A172 (cell line): ENCODE data around the gene SCN4B. TPM values are rescaled to one million over a fixed set of nuclear protein-coding genes. Genes with fewer than 3 reads are reported as not detected.

Experiments used
- DNase-seq: peaks from one replicate; pipeline ENCODE4 v3.0.0-alpha.2; 2015; ENCODE audit warnings: low spot score
- total RNA-seq: library from RNA; depleted of rRNA; stranded (reverse); fragments of >200 nt; shearing (Covaris generic); gene quantifications from 2 replicates; pipeline ENCODE4 v1.2.3, GENCODE V29; 2014; rRNA removed

Gene SCN4B
- total RNA-seq, 1 experiment from 2014 or later: 0.84 TPM

DNA sequence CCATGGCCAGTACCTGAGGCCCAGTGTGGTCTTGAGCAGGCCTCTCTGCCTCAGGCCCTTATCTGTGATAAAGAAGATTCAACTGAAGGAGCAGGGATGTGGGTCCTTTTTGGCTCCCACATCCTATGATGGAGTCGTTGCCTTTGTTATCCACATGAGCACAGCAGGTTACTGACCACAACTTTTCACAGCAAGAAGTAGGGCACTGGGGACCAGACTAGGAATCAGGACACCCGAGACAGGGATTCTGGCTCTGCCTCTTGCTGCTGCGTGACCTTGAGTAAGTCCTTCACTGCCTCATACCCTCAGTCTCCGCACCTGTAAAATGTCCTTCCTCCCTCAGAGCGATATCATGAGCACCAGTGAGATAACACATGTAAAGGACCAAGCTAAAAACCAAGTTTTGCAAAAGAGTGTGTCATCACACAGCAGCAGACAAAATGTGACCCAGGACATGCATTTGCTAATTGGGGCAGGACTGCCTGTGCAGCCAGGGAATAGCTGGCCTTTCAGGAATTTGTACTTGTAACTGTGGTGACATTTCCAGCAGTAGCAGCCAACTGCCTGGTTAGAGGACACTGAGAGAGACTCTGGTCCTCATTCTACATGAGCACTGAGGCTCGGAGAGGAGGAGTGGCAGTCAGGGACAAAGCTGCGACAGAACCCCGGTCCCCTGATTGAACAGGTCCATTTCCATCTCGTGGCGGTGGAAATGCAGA is 52.6 kb downstream of the SCN4B start:
- DNase-seq: no peak

DNA sequence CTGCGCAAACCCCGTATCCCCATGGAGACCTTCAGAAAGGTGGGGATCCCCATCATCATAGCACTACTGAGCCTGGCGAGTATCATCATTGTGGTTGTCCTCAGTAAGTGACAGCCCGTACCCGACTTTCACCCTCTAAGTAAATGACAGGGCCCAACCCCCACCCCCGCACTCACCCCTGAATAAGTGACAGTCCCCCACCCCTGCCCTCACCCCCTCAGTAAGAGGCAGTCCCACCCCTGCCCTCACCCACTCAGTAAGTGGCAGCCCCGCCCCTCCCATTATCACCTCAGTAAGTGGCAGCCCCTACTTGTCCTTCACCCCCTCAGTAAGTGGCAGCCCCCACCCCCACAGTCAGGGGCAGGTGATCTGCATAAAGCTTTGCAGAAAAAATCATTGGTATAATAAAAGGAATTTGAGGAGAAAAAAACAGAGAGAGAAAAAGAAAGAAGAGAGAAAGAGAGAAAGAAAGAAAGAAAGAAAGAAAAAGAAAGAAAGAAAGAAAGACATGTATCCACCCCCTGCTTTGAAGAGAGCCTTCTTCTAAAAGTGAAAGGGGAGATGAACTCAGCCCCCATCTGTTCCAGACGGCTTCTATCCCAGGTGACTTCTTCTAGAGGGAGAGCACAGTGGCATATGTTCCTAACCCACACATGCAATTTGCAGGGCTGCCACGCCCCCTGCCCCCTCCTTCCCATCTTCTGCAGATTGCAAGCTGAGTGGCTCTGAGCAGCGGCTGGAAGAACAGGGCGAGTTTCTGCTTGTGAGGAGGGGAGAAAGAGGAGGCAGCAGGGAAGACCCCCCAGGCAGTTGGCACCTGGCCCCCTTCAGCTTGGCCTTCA is 53.4 kb downstream of the SCN4B start:
- no peak for DNase-seq

DNA sequence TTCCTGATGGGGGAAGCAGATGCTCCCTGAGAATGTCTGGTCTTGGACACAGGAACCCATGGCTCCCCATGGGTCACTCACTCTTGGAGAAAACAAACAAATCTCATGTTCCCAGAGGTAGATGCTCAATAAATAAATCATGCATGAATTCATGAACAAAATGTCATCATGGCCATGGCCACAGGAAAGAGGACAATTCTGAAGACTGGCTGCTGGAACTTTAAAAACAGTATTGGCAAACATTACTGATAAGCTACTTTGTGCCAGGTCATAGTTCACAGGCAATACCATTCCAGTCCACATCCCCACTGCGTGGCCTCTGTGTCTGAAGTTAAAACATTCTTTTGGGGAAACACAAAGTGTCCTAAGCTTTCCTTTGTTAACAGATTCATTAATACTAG is 56.7 kb downstream of the SCN4B start:
- DNase-seq: no peak

- DNase-seq: no peak
Observed at GRCh38 chr11:118095493-118095892, 57.1 kb downstream of the SCN4B start.

GRCh38 chr11:118092907-118093571 is 59.6 kb downstream of the SCN4B start:
- no peak for DNase-seq

- no peak for DNase-seq
Observed at GRCh38 chr11:118091690-118092089, 60.9 kb downstream of the SCN4B start.

DNA sequence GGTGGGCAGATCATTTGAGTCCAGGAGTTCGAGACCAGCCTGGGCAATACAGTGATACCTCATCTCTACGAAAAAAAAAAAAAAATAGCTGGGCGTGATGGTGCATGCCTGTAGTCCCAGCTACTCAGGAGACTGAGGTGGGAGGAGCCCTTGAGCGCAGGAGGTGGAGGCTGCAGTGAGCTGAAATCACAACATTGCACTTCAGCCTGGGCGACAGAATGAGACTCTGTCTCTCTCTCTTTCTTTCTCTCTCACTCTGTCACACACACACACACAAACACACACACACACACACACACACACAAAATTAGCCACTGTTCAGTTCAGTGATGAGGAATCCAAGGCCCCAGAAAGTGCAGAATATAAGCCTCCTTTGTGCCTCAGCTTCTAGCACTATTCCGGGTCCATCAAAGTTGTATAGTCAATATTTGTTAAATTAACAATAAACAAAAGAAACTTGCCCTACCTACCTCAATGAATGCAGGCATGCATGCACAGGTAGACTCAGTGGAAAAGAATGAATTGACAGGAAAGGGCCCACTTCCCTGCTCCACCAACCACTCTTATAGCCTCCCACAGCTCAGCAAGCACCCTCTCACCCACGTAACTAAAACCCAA is 62.0 kb downstream of the SCN4B start:
- DNase-seq: no peak

DNA sequence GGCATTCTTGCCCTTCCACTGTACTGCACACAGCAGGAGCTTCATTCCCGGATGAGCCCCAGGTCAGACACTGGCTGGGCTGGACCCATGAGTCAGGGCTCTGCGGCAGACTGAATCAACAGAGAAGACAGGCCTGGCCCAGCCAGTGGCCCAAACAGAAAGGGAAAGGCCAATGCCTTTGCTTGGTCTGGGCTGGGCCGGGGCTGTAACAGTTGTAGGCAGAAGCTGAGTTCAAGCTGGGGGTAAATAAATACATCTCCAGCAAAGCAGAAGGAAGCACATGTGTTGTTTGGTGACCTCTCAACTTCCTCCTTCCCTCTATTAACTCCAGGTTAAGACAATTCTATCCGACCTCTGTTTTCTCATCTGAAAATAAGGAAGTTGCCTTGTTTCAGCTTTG is 64.1 kb downstream of the SCN4B start:
- no peak for DNase-seq

- DNase-seq: no peak
Observed at GRCh38 chr11:118087931-118088330, 64.7 kb downstream of the SCN4B start.

DNA sequence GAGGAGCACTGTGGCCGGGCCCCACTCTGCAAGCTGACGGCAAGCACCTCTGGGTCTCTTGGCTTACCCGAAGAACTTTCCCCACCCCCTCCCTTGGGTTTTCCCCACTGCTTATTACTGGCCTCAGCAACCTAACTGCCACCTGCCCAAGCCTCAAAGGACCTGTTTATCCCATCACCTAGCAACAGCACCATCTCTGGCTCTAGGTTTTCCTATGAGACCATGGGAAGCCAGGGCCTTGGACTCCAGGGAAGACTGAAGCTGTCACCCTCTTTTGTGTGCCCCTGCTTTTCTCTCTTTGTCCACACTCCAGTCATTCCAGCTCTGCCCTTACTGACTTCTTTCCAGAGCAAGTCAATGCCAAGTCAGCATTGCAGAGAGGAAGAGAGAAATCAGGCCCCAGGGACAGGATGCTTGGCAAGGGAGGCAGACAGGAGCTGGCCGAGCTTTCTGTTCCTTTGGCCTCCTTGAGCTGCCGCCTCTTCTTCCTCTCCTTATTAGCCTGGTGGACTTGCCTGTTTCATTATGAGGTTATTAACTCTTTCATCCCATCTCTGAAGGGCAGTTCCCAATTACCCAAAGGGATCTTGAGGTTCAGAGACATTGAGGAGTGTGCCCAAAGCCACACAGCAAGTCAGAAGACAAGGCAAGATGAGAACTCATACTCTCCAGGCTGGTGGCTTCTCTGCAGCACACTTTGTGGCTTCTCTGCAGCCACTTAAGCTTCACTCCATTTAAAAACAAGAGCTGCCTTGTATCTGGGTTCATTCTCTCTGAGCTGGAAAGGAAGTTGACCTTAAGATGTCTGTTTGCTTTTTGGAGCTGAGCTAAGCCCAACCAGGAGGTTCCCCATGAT is 65.5 kb downstream of the SCN4B start, which contains the start of gene SMIM35:
TSS of gene SMIM35 (minus strand) at position 51 of the 856 bp plus-strand sequence. CDS start 206 bp downstream, outside the sequence.
- DNase-seq: no peak

DNA sequence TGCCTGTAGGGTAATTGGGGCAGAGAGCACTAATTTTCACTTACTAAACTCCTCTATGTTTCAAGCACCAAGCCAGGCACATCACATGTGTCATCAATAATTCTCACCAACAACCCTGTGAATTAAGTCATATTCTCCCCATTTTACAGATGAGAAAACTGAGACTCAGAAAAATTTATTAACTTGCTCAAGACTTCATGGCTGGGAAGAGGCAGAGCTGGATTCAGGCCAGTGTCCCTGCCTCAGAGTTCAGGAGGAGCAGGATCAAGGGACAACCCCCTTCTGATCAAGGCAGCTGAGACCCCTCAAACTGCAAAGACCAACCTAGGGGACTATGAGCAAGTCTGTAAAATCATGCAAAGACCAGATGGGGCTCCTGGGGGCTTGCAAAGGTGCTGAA is 68.0 kb downstream of the SCN4B start:
- no peak for DNase-seq

GRCh38 chr11:118084247-118084646 is 68.4 kb downstream of the SCN4B start:
- DNase-seq: no peak

Other genes starting within 250 kb of the SCN4B start
- not detected in 2 replicates for gene TMPRSS13, start 223.4 kb downstream of the SCN4B start, total RNA-seq
- gene IL10RA, start 166.4 kb downstream of the SCN4B start, total RNA-seq: 0.12 TPM in 1 of 2 replicates, not detected in the other
- gene TMPRSS4, start 75.7 kb downstream of the SCN4B start, total RNA-seq: not detected in 2 replicates
- not detected in 2 replicates for gene SMIM35, start 65.9 kb downstream of the SCN4B start, total RNA-seq
- not detected in 2 replicates for gene SCN2B, start 23.8 kb upstream of the SCN4B start, total RNA-seq
- gene JAML, start 72.2 kb upstream of the SCN4B start, total RNA-seq: not detected in 2 replicates
- gene MPZL3, start 99.5 kb upstream of the SCN4B start, total RNA-seq: 1.8 and 2.0 TPM in 2 replicates
- gene MPZL2, start 111.5 kb upstream of the SCN4B start, total RNA-seq: not detected in 2 replicates
- not detected in 2 replicates for gene CD3E, start 151.9 kb upstream of the SCN4B start, total RNA-seq
- not detected in 2 replicates for gene CD3D, start 189.9 kb upstream of the SCN4B start, total RNA-seq
- gene CD3G, start 191.5 kb upstream of the SCN4B start, total RNA-seq: not detected in 2 replicates
- 24.8 and 25.4 TPM in 2 replicates for gene UBE4A, start 206.8 kb upstream of the SCN4B start, total RNA-seq
- 49.2 and 49.7 TPM in 2 replicates for gene ATP5MG, start 248.8 kb upstream of the SCN4B start, total RNA-seq